ELR (cell line): ENCODE measurements around the gene PAQR5.
"Not testable (repeated sequence)": the region's sequence is repeated elsewhere in the genome, so short reads cannot be mapped to it uniquely, and the experiment has no call there.

ENCODE experiments used
- DNase-seq: peaks from one replicate; pipeline ENCODE4 v3.0.0-alpha.2; 2015; ENCODE audit warnings: low read depth

Gene PAQR5

GRCh38 chr15:69424001-69424400 is 125.3 kb downstream of the PAQR5 start:
- no peak for DNase-seq

DNA sequence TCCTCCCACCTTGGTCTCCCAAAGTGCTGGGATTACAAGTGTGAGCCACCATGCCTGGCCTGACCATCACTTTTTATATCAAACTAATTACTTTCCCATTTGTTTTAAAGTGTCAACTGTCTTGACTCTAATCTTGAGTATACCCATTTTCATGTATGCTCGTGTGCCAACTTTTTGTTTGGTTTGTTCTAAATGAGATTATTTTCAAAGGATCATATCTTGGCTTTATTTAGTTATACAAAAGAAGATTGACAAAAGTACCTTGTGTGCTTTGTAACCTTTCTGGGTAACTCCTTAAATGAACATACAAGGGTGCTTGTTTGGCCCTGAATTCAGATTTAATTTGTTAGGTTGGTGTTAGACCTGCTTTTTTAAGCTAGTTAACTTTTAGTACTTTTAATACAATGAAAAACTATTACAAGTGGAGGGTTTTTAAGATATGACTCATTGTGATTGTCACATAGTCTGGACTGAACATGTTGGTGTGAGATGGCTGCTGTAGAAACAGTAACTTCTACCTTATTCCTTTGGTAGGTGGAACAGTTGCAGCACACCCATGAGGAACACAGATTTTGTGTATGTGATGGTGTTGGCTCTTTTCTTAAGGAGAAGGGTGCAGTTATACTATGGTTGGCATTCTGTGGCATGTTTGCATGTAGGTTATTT is 126.2 kb downstream of the PAQR5 start:
- DNase-seq: no peak

- no peak for DNase-seq
These were observed 135.1 kb downstream of the PAQR5 start for GRCh38 chr15:69433831-69434230.

DNA sequence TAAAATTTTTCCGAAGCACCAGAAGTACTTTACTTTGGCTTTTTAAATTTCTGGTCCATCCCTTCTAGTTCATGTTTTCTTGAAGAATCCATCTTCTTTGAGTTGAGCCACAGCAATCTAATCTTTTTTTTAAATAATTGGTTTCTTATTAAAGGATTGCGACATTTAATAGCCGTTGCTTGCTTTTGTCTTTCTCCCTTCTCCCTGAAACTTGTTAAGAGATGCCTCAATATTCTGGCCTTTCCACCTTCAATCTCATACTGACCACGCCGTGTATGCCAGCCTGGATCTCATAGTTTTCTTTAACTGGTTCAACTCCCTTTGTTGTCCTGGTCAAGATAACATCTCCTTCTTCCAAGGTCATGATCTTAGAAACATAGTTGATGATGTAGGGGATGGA is 135.5 kb downstream of the PAQR5 start:
- DNase-seq: peak; percentile 20

DNA sequence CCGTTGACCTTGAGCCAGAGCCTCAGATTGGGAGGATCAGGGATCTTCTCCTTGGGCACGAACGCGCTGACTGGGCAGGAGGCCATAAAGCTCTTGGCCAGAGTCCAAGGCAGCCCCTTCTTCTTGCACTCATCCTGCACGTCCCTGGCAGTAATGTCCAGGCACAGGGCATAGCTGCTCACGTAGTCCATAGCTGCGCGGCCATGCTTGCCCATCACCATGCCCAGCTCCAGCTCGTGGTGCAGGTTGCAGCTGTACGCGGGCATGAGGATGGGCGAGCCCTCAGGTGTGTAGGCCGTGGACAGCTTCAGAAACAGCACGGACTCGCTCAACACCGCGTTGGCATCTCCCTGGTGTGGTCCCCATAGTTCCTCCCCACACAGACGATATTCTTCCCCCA is 136.0 kb downstream of the PAQR5 start:
- no peak for DNase-seq

DNA sequence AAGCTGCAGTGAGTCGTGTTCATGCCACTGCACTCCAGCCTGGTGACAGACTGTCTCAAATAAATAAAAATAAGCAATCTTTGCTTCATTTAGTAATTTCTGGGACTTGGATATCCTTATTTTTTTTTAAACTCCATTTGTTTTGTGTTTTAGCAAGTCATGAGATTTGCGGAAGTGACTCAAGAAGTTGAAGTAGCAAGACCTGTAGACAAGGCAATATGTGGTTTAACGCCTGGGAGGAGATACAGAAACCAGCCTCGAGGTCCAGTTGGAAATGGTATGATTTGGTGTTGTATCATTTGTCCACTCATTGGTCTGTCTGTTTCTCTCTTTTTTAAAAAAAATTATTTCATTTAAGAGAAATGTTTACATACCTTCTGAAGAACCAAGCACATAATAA is 137.3 kb downstream of the PAQR5 start:
- DNase-seq: no peak

- no peak for DNase-seq
These were observed 138.2 kb downstream of the PAQR5 start for GRCh38 chr15:69436951-69437350.

DNA sequence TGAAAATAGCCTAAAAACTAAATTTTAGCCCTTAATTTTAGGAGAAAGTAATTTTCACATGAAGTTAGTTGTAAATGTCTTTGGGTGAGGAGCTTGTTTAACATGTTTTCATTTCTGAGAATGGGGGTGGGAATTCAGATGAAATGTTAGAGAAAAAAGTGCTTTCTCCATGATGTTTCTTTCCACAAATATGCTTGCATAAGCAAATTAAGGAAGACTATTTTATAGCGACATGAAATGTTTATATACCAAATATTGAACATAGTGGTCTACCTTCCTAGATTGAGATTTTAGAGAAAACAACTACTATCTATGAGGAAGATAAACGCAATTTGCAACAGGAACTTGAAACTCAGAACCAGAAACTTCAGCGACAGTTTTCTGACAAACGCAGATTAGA is 140.9 kb downstream of the PAQR5 start:
- no peak for DNase-seq

DNA sequence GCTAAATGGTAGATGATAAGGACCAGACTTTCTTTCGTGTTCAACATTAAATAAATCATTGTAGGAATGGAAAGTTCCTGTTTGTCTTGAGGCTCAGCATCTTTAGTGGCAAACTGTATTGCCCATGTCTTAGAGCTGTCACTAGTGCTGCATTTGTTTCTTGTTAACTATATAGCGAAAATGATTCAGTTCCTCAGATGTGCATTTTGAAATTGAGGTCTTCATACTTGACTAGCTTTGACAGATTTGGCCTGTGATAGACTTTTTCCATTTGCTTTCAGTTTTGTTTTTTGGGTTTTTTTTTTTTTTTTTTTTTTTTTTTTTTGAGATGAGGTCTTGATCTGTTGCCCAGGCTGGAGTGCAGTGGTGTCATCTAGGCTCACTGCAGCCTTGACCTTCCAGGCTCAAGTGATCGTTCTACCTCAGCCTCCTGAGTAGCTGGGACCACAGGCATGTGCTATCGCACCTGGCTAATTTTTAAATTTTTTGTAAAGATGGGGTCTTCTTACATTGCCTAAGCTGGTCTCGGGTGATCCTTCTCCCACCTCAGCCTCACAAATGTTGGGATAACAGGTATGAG is 144.4 kb downstream of the PAQR5 start:
- no peak for DNase-seq

- DNase-seq: no peak
These were observed 146.0 kb downstream of the PAQR5 start for GRCh38 chr15:69444686-69445085.

DNA sequence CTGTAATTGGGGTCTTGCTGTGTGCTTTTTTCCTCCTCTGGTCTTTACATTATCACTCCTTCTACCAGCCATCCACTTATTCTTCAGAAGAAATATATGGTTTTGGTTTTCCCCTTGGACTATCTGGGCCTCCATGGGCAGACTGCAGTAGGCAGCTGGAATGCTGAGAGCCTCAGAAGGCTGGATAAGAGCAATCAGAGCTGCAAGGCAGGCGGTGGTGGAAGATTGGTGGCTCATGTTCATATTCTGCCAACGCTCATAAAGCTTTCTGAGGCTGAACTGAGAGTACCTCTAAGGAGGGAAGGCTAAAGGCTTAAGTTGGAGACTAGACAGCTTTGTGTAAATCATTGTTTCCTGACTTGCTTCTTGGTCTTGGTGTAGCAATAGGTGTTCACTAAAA is 148.2 kb downstream of the PAQR5 start:
- DNase-seq: no peak

DNA sequence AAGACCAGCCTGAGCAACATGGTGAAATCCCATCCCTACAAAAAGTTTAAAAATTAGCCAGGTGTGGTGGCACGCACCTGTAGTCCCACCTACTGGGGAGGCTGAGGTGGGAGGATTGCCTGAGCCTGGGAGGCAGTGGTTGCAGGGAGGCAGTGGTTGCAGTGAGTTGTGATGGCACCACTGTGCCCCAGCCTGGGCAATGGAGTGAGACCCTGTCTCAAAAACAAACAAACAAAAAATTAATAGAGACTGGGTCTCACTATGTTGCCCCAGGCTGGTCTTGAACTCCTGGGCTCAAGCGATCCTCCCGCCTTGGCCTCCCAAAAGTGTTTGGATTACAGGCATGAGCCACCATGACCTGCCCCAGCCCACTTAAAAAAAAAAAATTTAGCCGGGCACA is 151.5 kb downstream of the PAQR5 start:
- not testable (repeated sequence) for DNase-seq

DNA sequence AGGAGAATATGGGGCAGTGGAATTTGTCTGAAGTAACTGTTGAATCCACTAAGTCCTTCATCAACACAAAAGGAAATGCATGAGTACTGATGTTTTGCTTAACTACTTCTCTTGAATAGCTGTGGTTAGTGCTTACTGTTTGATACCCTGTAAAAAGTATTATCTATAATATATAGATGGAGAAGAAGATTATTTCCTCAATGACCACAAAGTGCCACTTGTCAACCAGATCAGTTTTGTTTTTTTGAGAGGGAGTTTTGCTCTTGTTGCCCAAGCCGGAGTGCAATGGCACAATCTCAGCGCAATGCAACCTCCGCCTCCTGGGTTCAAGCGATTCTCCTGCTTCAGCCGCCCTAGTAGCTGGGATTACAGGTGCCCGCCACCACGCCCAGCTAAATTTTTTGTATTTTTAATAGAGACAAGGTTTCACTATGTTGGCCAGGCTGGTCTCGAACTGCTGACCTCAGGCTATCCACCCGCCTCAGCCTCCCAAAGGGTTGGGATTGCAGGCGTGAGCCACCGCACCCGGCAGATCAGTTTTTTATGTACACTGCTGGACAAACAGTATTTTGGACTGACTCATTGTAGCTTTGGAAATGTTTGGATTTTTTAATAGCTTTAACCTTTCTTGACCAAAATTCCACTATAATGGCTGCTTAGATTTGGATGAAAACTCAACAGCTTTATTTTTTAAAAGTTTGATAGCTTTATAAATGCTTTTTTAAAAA is 152.4 kb downstream of the PAQR5 start:
- no peak for DNase-seq

GRCh38 chr15:69451951-69452691 is 153.4 kb downstream of the PAQR5 start:
- peak; percentile 36 for DNase-seq

- DNase-seq: peak; percentile 95
These were observed 154.2 kb downstream of the PAQR5 start, which contains the start of gene RPLP1 for GRCh38 chr15:69452692-69453521. RPLP1 (plus strand) TSS chr15:69452818; CDS start chr15:69452949, 131 bp downstream.

GRCh38 chr15:69454953-69455352 is 156.2 kb downstream of the PAQR5 start:
- DNase-seq: no peak

- peak; percentile 15 for DNase-seq
These were observed 157.8 kb downstream of the PAQR5 start for GRCh38 chr15:69456208-69457166.
